ENCODE results near the gene AFG1L. TPM values are rescaled to one million over a fixed set of nuclear protein-coding genes. Genes with fewer than 3 reads are reported as not detected.

The AFG1L gene
- total RNA-seq, 1 experiment from 2014 or later, result 7.2 TPM

GRCh38 chr6:108570517-108570916 lies 275.7 kb downstream of the AFG1L start:
- Mint-ChIP-seq H3K27ac (ENCODE audit: unreplicated experiment) (no peak overlapping the region), H3K9me3 (ENCODE audit: unreplicated experiment) (no peaks in the 10 kb centered on the region), H3K36me3 (ENCODE audit: insufficient read depth, unreplicated experiment) (peaks cover 35% of the 10 kb centered on the region), H3K4me1 (ENCODE audit: low read depth, unreplicated experiment) (peaks cover 5% of the 10 kb centered on the region), H3K27me3 (ENCODE audit: insufficient read depth, unreplicated experiment) (no peaks in the 10 kb centered on the region), H3K4me3 (ENCODE audit: unreplicated experiment) (no peak overlapping the region)
- intact Hi-C loops (cut with micrococcal nuclease; ENCODE audit: unreplicated experiment), result no loop called here
- CTCF ChIA-PET, result interaction anchor here (0.6 kb wide), 1 partner anchor 37 kb away, joined by 3 read pairs; no protein-coding TSS in a partner anchor
- H3K4me1 ChIP-seq, result no peaks in the 10 kb centered on the region
- DNase-seq, result no peak
- TF ChIP-seq CTCF (IDR thresholded peaks at IDR 0.05; ENCODE audit: insufficient read depth in 1 of 2, low read depth in 1 of 2, low read length in 1 of 2, severe bottlenecking in 1 of 2, unreplicated experiment in 1 of 2), result no peak
- H3K4me3 ChIP-seq (ENCODE audit: low read depth, low read length), result no peak overlapping the region
- H3K9me3 ChIP-seq, result no peaks in the 10 kb centered on the region
- BruUV-seq (replicated peaks), result no TSS peak
- POLR2A ChIA-PET, result no interaction called here
- H3K36me3 ChIP-seq (ENCODE audit: control insufficient read depth, insufficient read depth, low read length), result peaks cover 2% of the 10 kb centered on the region; the same call in 1 of the 2 replicates
- no peaks in the 10 kb centered on the region for H3K27me3 ChIP-seq (replicated peaks; ENCODE audit: control insufficient read depth, insufficient read depth, low read length)

GRCh38 chr6:108574457-108575141 lies 279.7 kb downstream of the AFG1L start:
- POLR2A ChIA-PET, result no interaction called here
- Mint-ChIP-seq H3K4me1 (ENCODE audit: low read depth, unreplicated experiment) (peaks cover 10% of the 10 kb centered on the region), H3K4me3 (ENCODE audit: unreplicated experiment) (no peak overlapping the region), H3K27ac (ENCODE audit: unreplicated experiment) (no peak overlapping the region), H3K9me3 (ENCODE audit: unreplicated experiment) (no peaks in the 10 kb centered on the region), H3K36me3 (ENCODE audit: insufficient read depth, unreplicated experiment) (peaks cover 42% of the 10 kb centered on the region), H3K27me3 (ENCODE audit: insufficient read depth, unreplicated experiment) (no peaks in the 10 kb centered on the region)
- TF ChIP-seq CTCF (IDR thresholded peaks at IDR 0.05; ENCODE audit: insufficient read depth in 1 of 2, low read depth in 1 of 2, low read length in 1 of 2, severe bottlenecking in 1 of 2, unreplicated experiment in 1 of 2), result no peak
- H3K36me3 ChIP-seq (ENCODE audit: control insufficient read depth, insufficient read depth, low read length), result no peaks in the 10 kb centered on the region
- H3K9me3 ChIP-seq, result no peaks in the 10 kb centered on the region
- no TSS peak for BruUV-seq (replicated peaks)
- CTCF ChIA-PET, result no interaction called here
- peaks cover 17% of the 10 kb centered on the region for H3K4me1 ChIP-seq
- no peaks in the 10 kb centered on the region for H3K27me3 ChIP-seq (replicated peaks; ENCODE audit: control insufficient read depth, insufficient read depth, low read length)
- no peak overlapping the region for H3K4me3 ChIP-seq (ENCODE audit: low read depth, low read length)
- no peak for DNase-seq
- intact Hi-C loops (cut with micrococcal nuclease; ENCODE audit: unreplicated experiment), result no loop called here

Other genes with a start within 250 kb of the AFG1L start
- 15.9 and 20.1 TPM in 2 replicates for gene OSTM1, start 220.3 kb upstream of the AFG1L start, total RNA-seq (2022)
- 1.3 and 1.4 TPM in 2 replicates for gene NR2E1, start 129.0 kb upstream of the AFG1L start, total RNA-seq (2022)
- 111 and 114 TPM in 2 replicates for gene SNX3, start 34.0 kb upstream of the AFG1L start, total RNA-seq (2022)